Breast epithelium (tissue), 3 donors: Measurements from ENCODE around the gene GATA6.

Source experiments
- CTCF ChIP-seq, 3 donors: fragments of 450-650 bp; IDR thresholded peaks; one replicate each; pipeline ENCODE4 v1.5.1; 2016 to 2017; ENCODE audit warnings: antibody characterized with exemption in 3 of 3, mild to moderate bottlenecking in 3 of 3, moderate library complexity in 3 of 3
- POLR2A ChIP-seq: fragments of 450-650 bp; IDR thresholded peaks from one replicate; pipeline ENCODE4 v1.6.1; 2016; ENCODE audit warnings: antibody characterized with exemption, mild to moderate bottlenecking, moderate library complexity

DNA sequence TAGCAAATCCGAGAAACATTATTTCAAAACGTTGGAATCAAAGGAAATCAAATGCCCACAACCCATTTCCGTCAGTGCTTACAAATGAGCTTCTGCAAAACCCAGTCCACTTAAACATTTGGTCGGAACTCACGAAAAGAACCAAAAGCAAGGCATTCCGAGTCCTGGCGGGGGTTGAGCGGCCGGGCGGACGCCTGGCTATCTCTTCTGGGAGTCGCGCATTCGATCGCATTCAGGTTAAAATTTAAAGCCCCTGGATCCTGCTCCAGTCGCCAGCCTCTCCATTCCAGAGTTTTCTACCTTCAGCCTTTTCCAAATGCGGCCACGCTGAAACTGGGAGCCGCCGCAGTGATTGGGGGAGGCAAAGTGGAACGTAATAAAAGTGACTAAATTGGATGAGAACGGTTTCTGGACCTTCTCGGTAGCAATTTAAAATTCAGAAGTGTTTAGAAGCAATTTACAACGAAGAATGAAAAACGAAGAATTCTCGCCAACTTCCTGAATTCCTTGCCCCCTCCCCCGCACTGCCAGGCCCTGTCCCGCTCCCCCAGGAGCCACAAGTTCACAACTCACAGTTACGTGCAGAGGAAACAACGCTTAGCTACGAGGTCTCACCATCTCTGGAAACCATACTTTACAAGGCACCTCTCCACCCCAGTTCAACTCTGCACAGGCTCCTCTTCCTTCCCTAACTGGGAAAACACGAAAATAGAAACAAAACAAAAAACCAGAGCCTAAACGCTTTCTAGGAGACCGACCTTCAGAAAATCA, 1.7 kb upstream of the GATA6 start:
- TF ChIP-seq POLR2A (no peak), CTCF (IDR thresholded peaks at IDR 0.05) (no peak)
